ENCODE measurements around the gene CFAP97.
"Not testable (repeated sequence)": the region's sequence is repeated elsewhere in the genome, so short reads cannot be mapped to it uniquely, and the experiment has no call there.

The CFAP97 gene

GRCh38 chr4:185203486-185204237 lies at the start of gene CFAP97:
TSS of gene CFAP97 (minus strand) at chr4:185204000. CDS start at chr4:185191196, 12,804 bp downstream.
- peak; percentile 85 for DNase-seq (ENCODE audit: low spot score)

GRCh38 chr4:185249105-185249504 lies 45.3 kb upstream of the CFAP97 start:
- no peak for DNase-seq (ENCODE audit: low spot score)

GRCh38 chr4:185248393-185249039 lies 44.7 kb upstream of the CFAP97 start:
- DNase-seq (ENCODE audit: low spot score): no peak

GRCh38 chr4:185247151-185247550 lies 43.4 kb upstream of the CFAP97 start:
- DNase-seq (ENCODE audit: low spot score): no peak

- no peak for DNase-seq (ENCODE audit: low spot score)
Observed at GRCh38 chr4:185246453-185246852, 42.7 kb upstream of the CFAP97 start.

GRCh38 chr4:185244763-185245162 lies 41.0 kb upstream of the CFAP97 start:
- DNase-seq (ENCODE audit: low spot score): no peak

GRCh38 chr4:185243879-185244278 lies 40.1 kb upstream of the CFAP97 start:
- no peak for DNase-seq (ENCODE audit: low spot score)

- DNase-seq (ENCODE audit: low spot score): no peak
Observed at GRCh38 chr4:185242749-185243533, 39.1 kb upstream of the CFAP97 start.

- not testable (repeated sequence) for DNase-seq (ENCODE audit: low spot score)
Observed at GRCh38 chr4:185240486-185240885, 36.7 kb upstream of the CFAP97 start.

GRCh38 chr4:185238750-185239149 lies 35.0 kb upstream of the CFAP97 start:
- no peak for DNase-seq (ENCODE audit: low spot score)

- no peak for DNase-seq (ENCODE audit: low spot score)
Observed at GRCh38 chr4:185238215-185238681, 34.4 kb upstream of the CFAP97 start.

GRCh38 chr4:185237175-185237574 lies 33.4 kb upstream of the CFAP97 start:
- no peak for DNase-seq (ENCODE audit: low spot score)

GRCh38 chr4:185235843-185236503 lies 32.2 kb upstream of the CFAP97 start:
- DNase-seq (ENCODE audit: low spot score): no peak

GRCh38 chr4:185235119-185235842 lies 31.5 kb upstream of the CFAP97 start:
- no peak for DNase-seq (ENCODE audit: low spot score)

- no peak for DNase-seq (ENCODE audit: low spot score)
Observed at GRCh38 chr4:185232370-185232769, 28.6 kb upstream of the CFAP97 start.

GRCh38 chr4:185229021-185229818 lies 25.4 kb upstream of the CFAP97 start:
- no peak for DNase-seq (ENCODE audit: low spot score)

- DNase-seq (ENCODE audit: low spot score): peak; percentile 56
Observed at GRCh38 chr4:185227713-185228278, 24.0 kb upstream of the CFAP97 start.

GRCh38 chr4:185227131-185227551 lies 23.3 kb upstream of the CFAP97 start:
- peak; percentile 88 for DNase-seq (ENCODE audit: low spot score)

GRCh38 chr4:185225940-185226339 lies 22.1 kb upstream of the CFAP97 start:
- peak; percentile 57 for DNase-seq (ENCODE audit: low spot score)

GRCh38 chr4:185224597-185224996 lies 20.8 kb upstream of the CFAP97 start:
- DNase-seq (ENCODE audit: low spot score): no peak
